Activated CD4-positive, alpha-beta T cell treated with anti-CD3 and anti-CD28 coated beads, Interleukin-2, amount 50 U/mL, for 1 hour (primary cell): ENCODE measurements around the gene BCAR3.
"Not testable (repeated sequence)": the region's sequence is repeated elsewhere in the genome, so short reads cannot be mapped to it uniquely, and the experiment has no call there.

Experiments used
- DNase-seq: peaks from one replicate; pipeline ENCODE4 v3.0.0-alpha.2; 2020

Gene BCAR3

GRCh38 chr1:93573940-93574469 is 107.6 kb downstream of the BCAR3 start:
- no peak for DNase-seq

- no peak for DNase-seq
Observed at GRCh38 chr1:93571623-93572310, 109.9 kb downstream of the BCAR3 start.

- DNase-seq = no peak
Observed at GRCh38 chr1:93569489-93569888, 112.1 kb downstream of the BCAR3 start.

DNA sequence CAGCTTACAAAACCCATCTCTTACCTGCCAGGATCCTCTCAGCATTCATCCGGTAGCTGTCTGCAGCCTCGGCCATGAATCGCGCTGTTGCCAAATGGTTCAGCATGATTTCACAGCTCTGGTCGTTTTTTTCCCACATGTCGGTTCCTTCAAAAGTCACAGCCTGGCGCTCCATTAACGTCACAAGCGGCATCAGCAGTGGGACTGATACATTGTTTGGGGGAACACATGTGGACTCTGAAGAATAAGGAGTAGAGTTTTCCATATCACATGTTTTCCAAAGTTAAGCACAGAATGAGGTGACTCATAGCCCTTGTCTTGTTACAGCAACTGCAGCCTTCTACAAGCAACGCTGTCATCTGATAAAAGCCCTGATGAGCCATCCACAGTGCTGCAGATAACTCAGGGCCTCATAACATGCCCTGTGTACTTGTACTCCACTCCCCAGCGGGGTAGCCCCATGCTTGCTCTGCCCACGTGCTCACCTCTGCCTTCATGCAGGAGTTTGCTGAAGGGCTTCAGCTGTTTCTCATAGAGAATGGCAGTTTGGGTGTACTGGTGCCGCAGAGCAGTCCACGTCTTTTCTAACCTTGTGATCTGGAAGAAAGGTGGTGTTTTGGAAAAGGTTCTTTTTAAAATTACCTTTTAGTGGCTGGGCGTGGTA is 114.2 kb downstream of the BCAR3 start:
- no peak for DNase-seq

- no peak for DNase-seq
Observed at GRCh38 chr1:93566227-93566626, 115.4 kb downstream of the BCAR3 start.

GRCh38 chr1:93565496-93566206 is 116.0 kb downstream of the BCAR3 start:
- no peak for DNase-seq

DNA sequence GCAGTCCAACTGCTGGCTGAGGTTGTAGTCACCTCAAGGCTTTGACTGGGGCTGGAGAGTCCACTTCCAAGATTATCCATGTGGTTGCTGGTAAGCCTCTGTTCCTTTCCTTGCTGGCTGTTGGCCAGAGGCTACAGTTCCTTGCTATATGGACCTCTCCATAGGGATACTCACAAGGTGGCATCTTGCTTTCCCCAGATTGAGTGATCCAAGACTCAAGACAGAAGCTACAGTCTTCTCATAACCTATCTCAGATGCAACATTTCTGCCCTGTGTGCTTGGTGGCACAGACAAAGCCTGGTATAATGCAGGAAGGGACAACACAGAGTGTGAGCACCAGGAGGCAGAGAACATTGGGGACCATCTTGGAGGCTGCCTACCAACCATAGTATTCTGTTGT is 121.9 kb downstream of the BCAR3 start:
- DNase-seq = no peak

DNA sequence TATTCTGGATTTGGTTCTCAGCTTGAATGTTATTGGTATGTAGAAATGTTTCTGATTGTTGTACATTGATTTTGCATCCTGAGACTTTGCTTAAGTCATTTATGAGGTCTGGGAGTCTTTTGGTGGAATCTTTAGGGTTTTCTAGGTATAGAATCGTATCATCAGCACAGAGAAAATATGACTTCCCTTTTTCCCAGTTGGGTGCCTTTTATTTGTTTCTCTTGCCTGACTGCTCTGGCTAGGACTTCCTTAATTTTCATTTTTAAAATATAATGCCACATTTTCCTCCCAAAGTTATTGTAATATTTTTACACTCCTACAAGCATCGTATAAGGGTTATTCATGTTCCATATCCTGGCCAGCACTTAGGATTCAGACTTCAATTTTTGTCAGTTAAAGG is 122.6 kb downstream of the BCAR3 start:
- DNase-seq = no peak

DNA sequence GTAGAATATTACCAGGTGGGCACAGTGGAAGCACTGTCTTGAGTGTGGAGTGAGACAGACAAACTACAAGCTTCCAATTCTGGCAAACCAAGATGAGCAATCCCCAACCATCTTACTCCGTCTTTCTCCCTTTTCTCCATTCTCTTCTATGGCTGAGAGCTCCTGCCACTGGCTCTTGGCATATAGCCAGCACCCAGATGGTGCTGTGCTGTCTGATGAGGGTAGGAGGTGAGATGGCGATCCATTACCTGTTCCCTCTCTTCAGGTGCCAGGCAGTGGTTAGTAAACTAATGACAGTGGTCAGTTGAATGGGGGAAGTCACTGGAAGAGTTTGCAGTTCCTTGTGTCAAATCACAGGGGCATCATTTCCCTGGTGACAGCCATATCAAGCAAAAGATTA is 125.3 kb downstream of the BCAR3 start:
- DNase-seq = no peak

DNA sequence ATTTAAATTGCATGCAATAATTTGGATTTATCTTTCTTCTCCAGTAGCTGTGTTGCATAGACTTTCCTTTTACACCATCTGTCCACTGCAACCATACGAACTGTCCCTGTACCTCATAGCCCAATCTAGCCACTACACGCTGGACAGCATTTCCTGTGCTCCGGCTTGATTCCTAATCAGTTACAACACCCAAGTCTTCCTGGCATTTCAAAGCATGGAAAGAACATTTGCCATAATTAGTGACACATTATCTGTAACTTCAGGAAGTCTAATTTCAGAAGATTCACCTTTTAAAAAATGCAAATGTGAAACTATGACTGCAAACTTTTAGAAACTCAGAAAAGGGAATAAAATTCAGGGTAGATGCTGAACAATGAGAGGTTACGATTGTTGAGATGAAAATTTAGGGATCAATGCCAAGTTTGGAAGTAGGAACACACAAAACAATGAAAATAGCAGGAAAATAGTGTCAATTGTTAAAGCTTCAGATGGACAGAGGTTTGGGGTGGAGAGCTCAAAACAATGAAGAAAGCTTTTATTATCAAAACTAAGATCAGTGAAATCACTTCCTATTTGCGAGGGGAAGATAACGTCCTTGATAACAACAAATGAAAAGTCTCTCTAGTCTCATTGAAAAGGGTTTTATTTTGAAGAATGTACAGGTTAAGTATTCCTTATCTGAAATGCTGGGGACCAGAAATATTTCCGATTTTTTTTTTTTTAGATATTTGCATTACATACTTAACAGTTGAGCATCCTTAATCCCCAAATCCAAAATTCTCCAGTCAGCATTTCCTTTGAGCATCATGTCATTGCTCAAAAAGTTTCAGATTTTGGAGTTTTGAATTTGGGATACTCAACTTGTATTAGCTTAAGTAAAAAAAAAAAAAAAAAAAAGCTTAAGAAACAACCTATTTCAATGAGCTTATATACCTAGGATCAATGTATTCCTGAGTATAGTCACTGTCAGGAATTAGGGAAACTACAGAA is 126.5 kb downstream of the BCAR3 start:
- no peak for DNase-seq

DNA sequence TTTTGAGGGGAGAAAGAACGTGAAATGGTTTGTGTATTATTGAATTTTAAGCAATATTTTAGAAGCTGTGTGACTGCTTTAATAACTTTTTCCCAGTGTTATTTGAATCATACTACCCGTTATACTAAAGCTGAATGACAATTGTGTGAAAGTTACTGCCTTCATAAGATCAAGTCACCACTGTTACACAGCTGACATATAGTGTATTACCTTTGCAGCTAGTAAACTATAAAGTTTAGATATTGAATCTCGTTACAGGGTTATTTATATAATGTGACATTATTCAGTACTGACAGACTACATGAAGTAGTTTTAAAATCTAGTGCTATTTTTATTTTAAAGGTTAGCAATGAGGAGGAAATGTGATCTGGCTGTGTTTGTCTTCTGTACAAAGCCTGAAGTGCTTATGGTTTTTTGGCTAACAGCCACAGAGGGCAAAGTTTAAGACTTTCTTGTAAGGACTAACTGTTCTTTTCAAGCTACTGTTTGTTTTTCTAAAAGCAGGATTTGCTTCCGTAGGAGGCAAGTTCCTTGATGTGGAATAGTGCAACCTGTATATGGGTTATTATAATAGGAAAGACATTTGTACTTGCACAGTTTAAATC is 127.6 kb downstream of the BCAR3 start:
- not testable (repeated sequence) for DNase-seq

DNA sequence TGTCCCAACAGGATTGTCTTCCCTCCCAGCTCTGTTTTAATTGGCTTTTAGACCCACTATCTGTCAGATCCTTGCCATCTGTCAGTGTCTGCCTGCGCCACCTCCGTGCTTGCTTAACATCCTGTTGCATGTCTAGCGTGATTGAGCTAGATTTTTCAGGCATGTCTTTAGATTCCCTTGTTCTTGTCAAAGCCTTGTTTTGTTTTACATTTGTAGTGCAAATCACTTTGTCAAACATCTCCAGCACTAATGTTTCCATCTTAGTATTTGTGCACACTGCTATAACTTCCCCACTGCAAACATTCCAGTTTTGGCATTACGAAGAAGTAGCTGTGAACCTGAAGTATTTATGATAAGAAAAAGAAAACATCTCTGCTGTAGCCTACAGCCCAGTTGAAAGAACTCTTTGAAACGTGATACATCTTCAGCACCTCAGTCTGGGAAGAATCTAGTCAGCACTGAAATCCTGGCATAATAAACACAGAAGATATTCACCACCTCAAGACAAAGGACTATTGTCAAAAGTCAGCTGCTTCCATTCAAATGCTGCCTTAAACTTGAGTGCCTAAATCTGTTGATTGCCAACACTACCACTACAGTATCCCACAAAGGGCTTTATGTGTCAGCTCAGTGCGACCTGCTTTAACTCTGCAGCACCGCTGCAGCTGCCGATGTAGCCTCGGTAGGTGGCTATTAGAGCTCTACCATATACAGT is 128.7 kb downstream of the BCAR3 start:
- DNase-seq = no peak

DNA sequence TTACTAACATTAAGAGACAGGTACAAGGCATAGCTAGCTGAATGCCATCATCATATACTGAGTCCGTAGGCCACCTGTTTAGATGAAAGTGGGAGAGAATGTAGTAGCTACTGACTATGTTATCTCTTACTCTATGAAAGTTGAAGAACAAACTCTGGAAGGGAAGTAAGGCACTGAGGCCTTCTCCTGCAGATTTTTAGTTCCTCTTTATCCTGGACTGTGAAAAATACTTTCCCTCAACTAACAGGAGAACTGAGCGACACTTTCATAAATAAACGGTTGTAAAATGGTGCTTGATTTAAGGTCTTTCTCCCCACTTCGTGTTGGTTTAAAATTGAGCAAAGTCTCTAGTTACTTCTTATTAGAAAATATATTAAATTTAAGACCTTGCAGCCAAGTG is 131.8 kb downstream of the BCAR3 start:
- no peak for DNase-seq

DNA sequence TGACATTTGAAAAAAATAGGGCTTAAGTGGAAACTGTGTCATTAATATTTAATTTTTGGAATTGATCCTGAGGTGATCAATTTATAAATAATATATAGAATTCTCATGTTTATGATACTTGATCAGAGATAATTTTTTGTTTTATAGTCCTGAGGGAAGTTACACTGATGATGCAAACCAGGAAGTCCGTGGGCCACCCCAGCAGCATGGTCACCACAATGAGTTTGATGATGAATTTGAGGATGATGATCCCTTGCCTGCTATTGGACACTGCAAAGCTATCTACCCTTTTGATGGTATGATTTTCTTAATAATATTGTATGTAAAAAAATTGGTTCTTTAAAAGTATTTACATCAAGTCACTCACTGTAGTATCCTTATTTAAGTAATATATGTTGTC is 132.5 kb downstream of the BCAR3 start:
- DNase-seq = no peak

GRCh38 chr1:93546162-93546863 is 135.3 kb downstream of the BCAR3 start:
- no peak for DNase-seq

- DNase-seq = no peak
Observed at GRCh38 chr1:93542398-93542797, 139.2 kb downstream of the BCAR3 start.

DNA sequence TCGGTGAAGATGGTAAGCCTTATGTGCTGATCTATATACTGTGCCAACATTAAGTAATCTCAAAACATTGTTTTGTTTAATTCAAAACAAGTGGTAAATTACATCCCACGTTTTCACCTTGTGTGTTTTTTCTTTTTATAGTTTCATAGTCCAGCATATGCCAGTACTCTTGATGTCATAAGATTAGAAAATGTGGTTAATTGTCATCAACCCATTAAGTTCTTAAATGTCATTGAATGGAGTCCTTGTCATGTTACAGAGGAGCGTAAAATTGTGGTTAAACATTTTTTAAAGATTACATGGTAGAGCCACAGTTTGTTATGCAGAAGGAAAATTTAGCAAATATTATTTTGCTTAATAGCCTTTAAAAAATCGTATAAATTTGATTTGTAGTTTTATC is 140.6 kb downstream of the BCAR3 start:
- no peak for DNase-seq

DNA sequence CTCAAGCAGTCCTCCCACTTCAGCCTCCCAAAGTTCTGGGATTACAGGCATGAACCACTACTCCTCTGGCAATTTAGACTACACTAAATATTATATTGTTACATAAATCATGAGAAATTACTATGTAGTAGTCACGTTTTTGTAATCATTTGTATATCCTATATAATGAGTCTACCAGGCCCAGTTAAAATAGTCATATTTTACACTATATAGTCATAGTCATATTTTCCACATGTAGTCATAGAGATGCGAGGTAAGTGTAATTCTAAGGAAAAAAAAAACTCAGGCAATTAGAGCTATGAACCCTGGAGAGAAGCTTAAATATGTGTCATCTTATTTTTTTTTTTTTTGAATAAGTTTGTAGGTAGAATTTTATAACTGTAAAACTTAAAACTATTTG is 143.7 kb downstream of the BCAR3 start:
- DNase-seq = no peak

DNA sequence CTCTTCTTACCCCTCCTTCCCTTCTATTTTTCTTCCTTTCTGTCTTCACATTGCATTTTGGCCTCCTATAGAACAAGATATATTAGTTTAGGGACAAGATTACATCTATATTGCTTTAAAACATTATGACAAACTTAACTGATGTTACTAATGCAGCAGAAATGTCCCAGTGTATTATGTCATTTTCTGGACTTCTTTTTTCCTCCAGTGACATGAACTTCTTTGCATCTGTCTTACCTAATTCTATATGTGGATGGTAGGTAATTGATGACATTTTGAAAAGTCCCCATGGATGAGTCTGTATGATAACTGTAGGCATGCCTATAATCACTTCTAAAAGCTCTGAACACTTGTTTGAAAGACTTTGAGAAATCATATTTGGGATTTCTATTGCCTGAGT is 144.2 kb downstream of the BCAR3 start:
- DNase-seq = no peak

DNA sequence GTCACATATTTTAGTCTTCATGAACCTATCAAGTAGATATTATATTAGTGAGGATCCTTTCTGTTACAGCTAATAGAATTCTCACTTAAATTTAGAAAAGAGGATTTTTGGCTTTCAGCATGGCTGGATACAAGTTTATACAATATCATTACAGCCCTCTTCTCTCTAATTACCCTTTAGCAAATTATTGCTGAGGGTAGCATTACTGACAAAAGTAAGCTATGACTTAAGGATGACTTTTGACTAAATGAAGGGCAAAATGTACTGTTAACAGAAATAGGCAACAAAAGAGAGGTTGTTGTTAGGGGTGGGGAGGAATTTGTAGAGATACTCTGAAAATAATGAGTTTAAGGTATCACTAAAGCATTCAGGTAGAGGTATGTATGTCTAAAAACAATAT is 148.0 kb downstream of the BCAR3 start:
- no peak for DNase-seq
